Epithelial cell of proximal tubule (primary cell): ENCODE data around the gene MAPK8. TPM values are rescaled to one million over a fixed set of nuclear protein-coding genes. Genes with fewer than 3 reads are reported as not detected.

Experiments
- DNase-seq: peaks from one replicate; pipeline ENCODE4 v3.0.0-alpha.2; 2011; ENCODE audit warnings: low read depth
- H3K4me3 ChIP-seq: 2 replicates; pipeline ENCODE4 v1.5.1; 2011; ENCODE audit warnings: low read depth, mild to moderate bottlenecking, low read length
- CTCF ChIP-seq: conservative IDR thresholded peaks from 2 replicates; pipeline ENCODE4 v1.5.1; 2012; ENCODE audit warnings: low read depth, mild to moderate bottlenecking, low read length
- total RNA-seq: library from RNA; depleted of rRNA; stranded (reverse); fragments of >200 nt; gene quantifications from 2 replicates; pipeline ENCODE4 v1.2.3, GENCODE V29; 2015

The MAPK8 gene
- total RNA-seq, 1 donor from 2014 or later: 59.4 TPM

DNA sequence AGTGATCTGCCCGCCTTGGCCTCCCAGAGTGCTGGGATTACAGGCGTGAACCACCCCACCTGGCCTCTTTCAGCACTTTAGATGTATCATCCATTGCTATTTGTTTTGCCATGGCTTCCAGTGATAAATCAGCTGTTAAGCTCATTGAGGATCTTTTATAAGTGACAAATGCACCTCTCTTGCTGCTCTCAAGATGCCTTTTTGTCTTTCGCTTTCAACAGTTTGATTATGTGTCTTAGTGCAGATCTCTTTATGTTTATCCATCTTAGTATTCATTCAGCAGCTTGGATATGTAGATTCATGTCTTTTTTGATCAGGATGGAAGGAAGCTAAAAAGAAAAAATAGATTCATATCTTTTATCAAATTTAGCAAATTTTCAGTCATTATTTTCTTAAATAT lies 105.6 kb downstream of the MAPK8 start:
- H3K4me3 ChIP-seq: no peak overlapping the region
- TF ChIP-seq CTCF: no peak
- DNase-seq: no peak

DNA sequence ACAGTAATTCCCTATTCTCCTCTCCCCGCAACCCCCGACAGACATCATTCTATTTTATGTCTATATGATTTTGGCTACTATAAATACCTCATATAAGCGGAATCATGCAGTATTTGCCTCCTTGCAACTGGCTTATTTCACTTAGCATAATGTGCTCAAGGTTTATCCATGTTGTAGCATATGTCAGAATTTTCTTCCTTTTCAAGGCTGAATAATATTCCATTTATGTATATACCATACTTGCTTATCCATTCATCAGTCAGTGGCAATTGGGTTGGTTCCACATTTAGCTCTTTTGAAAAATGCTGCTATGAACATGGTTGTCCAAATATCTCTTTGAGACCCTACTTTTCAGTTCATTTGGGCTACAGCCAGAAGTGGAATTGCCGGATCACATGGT lies 106.5 kb downstream of the MAPK8 start:
- no peak for TF ChIP-seq CTCF
- DNase-seq: no peak
- no peak overlapping the region for H3K4me3 ChIP-seq

DNA sequence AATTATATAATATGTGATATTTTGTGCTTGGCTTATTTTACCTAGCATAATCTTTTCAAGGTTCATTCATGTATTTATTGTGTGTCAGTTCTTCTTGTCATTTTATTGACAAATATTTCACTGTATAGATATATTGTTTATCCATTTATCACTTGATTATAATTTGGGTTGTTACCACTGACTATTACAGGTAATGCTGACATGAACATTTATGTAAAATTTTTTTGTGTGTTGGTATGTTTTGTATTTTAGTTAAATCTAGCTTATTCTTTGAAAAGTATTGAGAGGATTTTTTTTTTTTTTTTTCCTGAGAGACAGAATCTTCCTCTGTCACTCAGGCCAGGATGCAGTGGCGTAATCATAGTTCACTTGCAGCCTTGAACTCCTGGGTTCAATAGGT lies 107.7 kb downstream of the MAPK8 start:
- TF ChIP-seq CTCF: no peak
- no peak overlapping the region for H3K4me3 ChIP-seq
- no peak for DNase-seq

DNA sequence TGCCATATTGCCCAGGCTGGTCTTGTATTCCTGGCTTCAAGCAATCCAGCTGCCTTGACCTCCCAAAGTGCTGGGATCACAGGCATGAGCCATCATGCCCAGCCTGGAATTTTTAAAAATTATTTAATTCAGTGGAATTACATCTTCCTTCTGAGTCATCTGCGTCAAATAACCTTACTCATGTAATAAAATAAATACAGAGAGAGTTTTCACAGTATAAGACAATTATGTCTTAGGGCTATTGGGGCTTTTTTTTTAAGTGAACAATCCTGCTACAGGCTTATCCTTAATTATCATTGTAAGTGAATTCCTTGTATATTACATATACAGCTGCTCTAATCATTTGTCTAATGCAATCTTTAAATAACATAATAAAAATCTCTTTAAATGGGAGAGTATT lies 108.3 kb downstream of the MAPK8 start:
- no peak for TF ChIP-seq CTCF
- no peak overlapping the region for H3K4me3 ChIP-seq
- no peak for DNase-seq

DNA sequence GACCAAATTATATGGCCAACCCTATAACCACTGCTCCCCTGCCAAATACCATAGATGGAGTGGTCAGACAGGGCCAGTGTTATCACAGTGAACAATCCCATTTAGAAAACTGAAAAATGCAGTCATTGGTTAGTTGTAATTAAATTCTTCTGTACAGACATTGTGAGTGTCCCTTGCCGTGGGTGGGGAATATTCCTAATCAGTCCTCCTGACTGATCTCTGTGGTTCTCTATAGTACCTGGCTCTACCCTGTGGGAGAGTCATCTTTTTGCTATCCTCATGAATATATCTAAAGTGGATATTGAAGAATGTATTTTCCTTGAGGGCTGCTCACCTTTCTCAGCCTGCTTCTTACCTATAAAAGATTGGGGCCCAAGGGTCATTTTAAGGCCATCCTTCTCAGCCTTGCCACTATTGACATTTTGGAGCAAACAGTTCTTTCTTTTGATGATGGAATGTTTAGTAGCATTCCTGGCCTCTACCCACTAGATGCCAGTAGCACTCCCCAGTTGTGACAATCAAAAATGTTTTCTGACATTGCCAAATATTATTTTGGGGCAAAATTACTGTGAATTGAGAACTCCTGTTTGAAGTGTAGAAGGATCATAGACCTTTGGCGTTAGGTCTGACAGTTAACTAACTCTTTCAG lies 110.2 kb downstream of the MAPK8 start:
- peak; percentile 10 for TF ChIP-seq CTCF
- DNase-seq: no peak
- no peak overlapping the region for H3K4me3 ChIP-seq

DNA sequence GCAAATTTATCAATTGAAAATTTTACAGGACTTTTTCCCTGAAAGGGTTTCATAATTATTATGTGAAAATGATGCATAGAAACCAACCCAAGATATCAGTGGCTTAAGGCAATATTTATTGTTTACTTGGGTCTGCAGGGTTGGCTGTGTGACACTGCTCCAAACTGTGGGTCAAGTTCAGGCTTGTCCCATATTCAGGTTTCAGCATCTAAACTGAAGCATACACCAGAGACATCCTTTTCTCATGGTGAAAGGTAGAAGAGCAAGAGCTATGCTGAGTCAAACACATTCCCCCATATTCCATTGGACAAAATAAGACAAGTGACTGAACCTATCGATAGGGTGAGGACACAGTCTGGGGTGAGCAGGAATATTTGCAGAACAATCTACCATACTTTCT lies 110.9 kb downstream of the MAPK8 start:
- no peak for DNase-seq
- no peak for TF ChIP-seq CTCF
- H3K4me3 ChIP-seq: no peak overlapping the region

GRCh38 chr10:48418189-48418788 lies 111.8 kb downstream of the MAPK8 start:
- TF ChIP-seq CTCF: no peak
- no peak overlapping the region for H3K4me3 ChIP-seq
- no peak for DNase-seq
